Lower leg skin (tissue), 3 donors: Measurements from ENCODE around the gene DAP.

Source experiments
- POLR2A ChIP-seq, 2 donors: fragments of 450-650 bp; IDR thresholded peaks; one replicate each; pipeline ENCODE4 v1.6.1; 2016 to 2017; ENCODE audit warnings: antibody characterized with exemption in 2 of 2, mild to moderate bottlenecking in 1 of 2, moderate library complexity in 1 of 2
- TF ChIP-seq, protein P1 (sequence below), 3 donors: fragments of 450-650 bp; IDR thresholded peaks; one replicate each; pipeline ENCODE4 v1.5.1; 2016; ENCODE audit warnings: antibody characterized with exemption in 3 of 3, mild to moderate bottlenecking in 3 of 3, moderate library complexity in 2 of 3

DNA sequence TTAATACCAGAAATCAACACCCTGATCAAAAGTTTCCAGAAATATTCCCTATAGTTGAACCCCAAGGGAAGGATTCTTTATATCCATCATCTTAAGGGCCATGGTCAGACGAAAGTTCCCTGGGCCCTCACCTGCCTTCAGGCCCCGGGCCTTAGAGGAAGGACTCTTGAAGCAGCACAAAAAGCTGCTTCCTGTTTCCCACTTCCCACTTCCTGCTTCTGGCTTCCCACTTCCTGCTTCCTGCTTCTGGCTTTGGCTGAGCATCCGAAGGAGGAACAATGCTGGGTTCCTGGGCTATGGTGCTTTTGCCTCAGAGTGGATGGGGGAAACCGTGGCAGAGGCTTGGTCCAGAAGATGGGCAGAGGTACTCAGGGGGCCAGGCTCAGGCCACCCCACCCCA is 25.8 kb upstream of the DAP start:
- TF ChIP-seq, protein P1, sequence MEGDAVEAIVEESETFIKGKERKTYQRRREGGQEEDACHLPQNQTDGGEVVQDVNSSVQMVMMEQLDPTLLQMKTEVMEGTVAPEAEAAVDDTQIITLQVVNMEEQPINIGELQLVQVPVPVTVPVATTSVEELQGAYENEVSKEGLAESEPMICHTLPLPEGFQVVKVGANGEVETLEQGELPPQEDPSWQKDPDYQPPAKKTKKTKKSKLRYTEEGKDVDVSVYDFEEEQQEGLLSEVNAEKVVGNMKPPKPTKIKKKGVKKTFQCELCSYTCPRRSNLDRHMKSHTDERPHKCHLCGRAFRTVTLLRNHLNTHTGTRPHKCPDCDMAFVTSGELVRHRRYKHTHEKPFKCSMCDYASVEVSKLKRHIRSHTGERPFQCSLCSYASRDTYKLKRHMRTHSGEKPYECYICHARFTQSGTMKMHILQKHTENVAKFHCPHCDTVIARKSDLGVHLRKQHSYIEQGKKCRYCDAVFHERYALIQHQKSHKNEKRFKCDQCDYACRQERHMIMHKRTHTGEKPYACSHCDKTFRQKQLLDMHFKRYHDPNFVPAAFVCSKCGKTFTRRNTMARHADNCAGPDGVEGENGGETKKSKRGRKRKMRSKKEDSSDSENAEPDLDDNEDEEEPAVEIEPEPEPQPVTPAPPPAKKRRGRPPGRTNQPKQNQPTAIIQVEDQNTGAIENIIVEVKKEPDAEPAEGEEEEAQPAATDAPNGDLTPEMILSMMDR (IDR thresholded peaks at IDR 0.05): no peak
- TF ChIP-seq POLR2A (IDR thresholded peaks at IDR 0.05): no peak
